ENCODE measurements around the gene SF3A1. TPM values are rescaled to one million over a fixed set of nuclear protein-coding genes. Genes with fewer than 3 reads are reported as not detected.

Gene SF3A1
- total RNA-seq, 1 experiment from 2014 or later: 230 TPM

GRCh38 chr22:30296833-30297232 is 59.9 kb downstream of the SF3A1 start:
- intact Hi-C loops (cut with micrococcal nuclease): no loop called here
- H3K4me3 ChIP-seq (replicated peaks in 1 of 2; ENCODE audit: low read depth in 1 of 2, low read length in 2 of 2): no peak overlapping the region
- H3K9me2 ChIP-seq (ENCODE audit: insufficient read depth): no peaks in the 10 kb centered on the region
- no peak for DNase-seq (ENCODE audit: low read depth, low spot score)
- no peaks in the 10 kb centered on the region for H3K9me3 ChIP-seq (ENCODE audit: control insufficient read depth in 1 of 2, insufficient read depth in 1 of 2, low read depth in 1 of 2, low read length in 2 of 2)
- POLR2A ChIA-PET: no interaction called here
- TF ChIP-seq POLR2A (IDR thresholded peaks at IDR 0.05; ENCODE audit: borderline replicate concordance, extremely low read depth, insufficient read depth, insufficient read length): no peak
- TF ChIP-seq SIN3A (IDR thresholded peaks at IDR 0.05; ENCODE audit: low read depth): no peak
- no peak for TF ChIP-seq POLR2AphosphoS5 (IDR thresholded peaks at IDR 0.05; ENCODE audit: low read depth, low read length)
- no peak for TF ChIP-seq CEBPB (IDR thresholded peaks at IDR 0.05; ENCODE audit: low read depth)
- TF ChIP-seq SP1 (IDR thresholded peaks at IDR 0.05; ENCODE audit: low read depth): no peak
- TF ChIP-seq RAD21 (IDR thresholded peaks at IDR 0.05; ENCODE audit: low read depth): no peak
- TF ChIP-seq EZH2phosphoT487 (IDR thresholded peaks at IDR 0.05; ENCODE audit: borderline replicate concordance): no peak
- TF ChIP-seq TCF7L2 (IDR thresholded peaks at IDR 0.05; ENCODE audit: borderline replicate concordance, extremely low read depth, insufficient read depth, insufficient read length): no peak
- no peak for TF ChIP-seq SRF (IDR thresholded peaks at IDR 0.05; ENCODE audit: low read depth)
- TF ChIP-seq MAX (IDR thresholded peaks at IDR 0.05): no peak
- no peak for TF ChIP-seq EZH2 (IDR thresholded peaks at IDR 0.05)
- no peak for TF ChIP-seq EGR1 (IDR thresholded peaks at IDR 0.05; ENCODE audit: low read depth)
- TF ChIP-seq YY1 (IDR thresholded peaks at IDR 0.05; ENCODE audit: extremely low read depth, insufficient replicate concordance, low read depth, low read length): no peak
- TF ChIP-seq FOSL1 (IDR thresholded peaks at IDR 0.05; ENCODE audit: low read depth): no peak
- no peak for TF ChIP-seq ZBTB33 (IDR thresholded peaks at IDR 0.05; ENCODE audit: extremely low read depth, insufficient replicate concordance, low read length)
- no peak for TF ChIP-seq CBX3 (IDR thresholded peaks at IDR 0.05; ENCODE audit: low read depth)
- TF ChIP-seq ZFX (IDR thresholded peaks at IDR 0.05): no peak
- no peak for TF ChIP-seq ATF3 (IDR thresholded peaks at IDR 0.05)
- TF ChIP-seq ELF1 (IDR thresholded peaks at IDR 0.05; ENCODE audit: borderline replicate concordance, low read depth): no peak
- TF ChIP-seq REST (IDR thresholded peaks at IDR 0.05; ENCODE audit: low read depth): no peak
- H4K20me1 ChIP-seq (ENCODE audit: insufficient read depth): no peaks in the 10 kb centered on the region
- no peak overlapping the region for H3K27ac ChIP-seq (ENCODE audit: low read depth, low read length)
- RAD21 ChIA-PET (ENCODE audit: low non-redundant PET in 1 of 2, low total read pairs in 2 of 2, uncharacterized antibody in 2 of 2, unreplicated experiment in 2 of 2): no interaction called here
- H3K9ac ChIP-seq (ENCODE audit: low read length): no peak overlapping the region
- CTCF ChIA-PET: interaction anchor here (1.1 kb wide), 1 partner anchor 30 kb away, joined by 3 read pairs; the partner anchor contains the start of gene TBC1D10A
- H2AFZ ChIP-seq (ENCODE audit: low read depth, low read length, poor library complexity, severe bottlenecking): no peak overlapping the region
- peaks cover 19 to 23% of the 10 kb centered on the region in 2 experiments for H3K4me1 ChIP-seq (ENCODE audit: control insufficient read depth in 1 of 2, insufficient read depth in 2 of 2, low read length in 2 of 2)
- no peak for ATAC-seq
- H3K27me3 ChIP-seq (ENCODE audit: insufficient read depth, low read length): no peaks in the 10 kb centered on the region
- no peak overlapping the region for H3K4me2 ChIP-seq (ENCODE audit: low read length)
- no peaks in the 10 kb centered on the region for H3K79me2 ChIP-seq (ENCODE audit: insufficient read depth, low read length)
- no TSS peak for BruUV-seq (replicated peaks)
- peaks cover 2 to 4% of the 10 kb centered on the region in 2 experiments; a peak in 3 of 4 replicates for H3K36me3 ChIP-seq (ENCODE audit: control insufficient read depth in 1 of 2, insufficient read depth in 2 of 2, low read length in 2 of 2)
